Measurements from ENCODE around the gene PLEKHA1.
A peak's percentile ranks its signal among the peaks of the same experiment; 100 is the strongest.

The PLEKHA1 gene

GRCh38 chr10:122347170-122347841 is 27.2 kb upstream of the PLEKHA1 start:
- DNase-seq (ENCODE audit: low spot score) = no peak

- DNase-seq (ENCODE audit: low spot score) = no peak
These were observed 26.0 kb upstream of the PLEKHA1 start for GRCh38 chr10:122348512-122348911.

- no peak for DNase-seq (ENCODE audit: low spot score)
These were observed 25.6 kb upstream of the PLEKHA1 start for GRCh38 chr10:122348935-122349361.

GRCh38 chr10:122349758-122350369 is 24.6 kb upstream of the PLEKHA1 start:
- DNase-seq (ENCODE audit: low spot score) = no peak

GRCh38 chr10:122350893-122351292 is 23.6 kb upstream of the PLEKHA1 start:
- DNase-seq (ENCODE audit: low spot score) = no peak

- no peak for DNase-seq (ENCODE audit: low spot score)
These were observed 21.5 kb upstream of the PLEKHA1 start for GRCh38 chr10:122352817-122353525.

- DNase-seq (ENCODE audit: low spot score) = no peak
These were observed 20.1 kb upstream of the PLEKHA1 start for GRCh38 chr10:122354383-122354782.

GRCh38 chr10:122357685-122358084 is 16.8 kb upstream of the PLEKHA1 start:
- no peak for DNase-seq (ENCODE audit: low spot score)

GRCh38 chr10:122359621-122360020 is 14.9 kb upstream of the PLEKHA1 start:
- no peak for DNase-seq (ENCODE audit: low spot score)

GRCh38 chr10:122361046-122361445 is 13.5 kb upstream of the PLEKHA1 start:
- no peak for DNase-seq (ENCODE audit: low spot score)

- DNase-seq (ENCODE audit: low spot score) = no peak
These were observed 12.4 kb upstream of the PLEKHA1 start for GRCh38 chr10:122362031-122362592.

GRCh38 chr10:122362621-122363020 is 11.9 kb upstream of the PLEKHA1 start:
- DNase-seq (ENCODE audit: low spot score) = no peak

GRCh38 chr10:122363311-122363710 is 11.2 kb upstream of the PLEKHA1 start:
- no peak for DNase-seq (ENCODE audit: low spot score)

- DNase-seq (ENCODE audit: low spot score) = no peak
These were observed 10.6 kb upstream of the PLEKHA1 start for GRCh38 chr10:122363722-122364463.

- no peak for DNase-seq (ENCODE audit: low spot score)
These were observed 5.8 kb upstream of the PLEKHA1 start for GRCh38 chr10:122368502-122369254.

GRCh38 chr10:122373108-122373507 is 1.4 kb upstream of the PLEKHA1 start:
- no peak for DNase-seq (ENCODE audit: low spot score)

- no peak for DNase-seq (ENCODE audit: low spot score)
These were observed 787 bp upstream of the PLEKHA1 start for GRCh38 chr10:122373721-122374120.

- DNase-seq (ENCODE audit: low spot score) = peak; percentile 32
These were observed 561 bp downstream of the PLEKHA1 start for GRCh38 chr10:122374859-122375678.

GRCh38 chr10:122375679-122376160 is 1.2 kb downstream of the PLEKHA1 start:
- no peak for DNase-seq (ENCODE audit: low spot score)

- no peak for DNase-seq (ENCODE audit: low spot score)
These were observed 2.0 kb downstream of the PLEKHA1 start for GRCh38 chr10:122376364-122376961.

Measured in HuH-7.5 (cell line).